Astrocyte (in vitro differentiated cells and primary cell): ENCODE results near the gene METTL27. TPM values are rescaled to one million over a fixed set of nuclear protein-coding genes. Genes with fewer than 3 reads are reported as not detected.
"Not testable (repeated sequence)": the region's sequence is repeated elsewhere in the genome, so short reads cannot be mapped to it uniquely, and the experiment has no call there.

Experiments
- DNase-seq: peaks from one replicate; pipeline ENCODE4 v3.0.0-alpha.2; 2010; ENCODE audit warnings: low read depth
- FAIRE-seq: peaks from 2 replicates; lab custom pipeline; 2011; peaks lifted over from hg19 to GRCh38; lab: Jason Lieb, UNC
- H2AFZ ChIP-seq: 2 replicates; pipeline ENCODE4 v1.6.0; 2012; ENCODE audit warnings: low read depth, low read length, inconsistent platforms
- H3K27ac ChIP-seq: 2 replicates; pipeline ENCODE4 v1.5.1; 2011; ENCODE audit warnings: low read depth, low read length, inconsistent platforms
- H3K27me3 ChIP-seq: 2 replicates; pipeline ENCODE4 v1.6.0; 2011; ENCODE audit warnings: low read length, inconsistent platforms; ENCODE audit not compliant: insufficient read depth
- H3K36me3 ChIP-seq: 2 replicates; pipeline ENCODE4 v1.5.1; 2011; ENCODE audit warnings: low read length, inconsistent platforms; ENCODE audit not compliant: insufficient read depth
- H3K4me1 ChIP-seq: 2 replicates; pipeline ENCODE4 v1.5.1; 2011; ENCODE audit warnings: low read length, inconsistent platforms; ENCODE audit not compliant: insufficient read depth
- H3K4me2 ChIP-seq: 2 replicates; pipeline ENCODE4 v1.6.0; 2012; ENCODE audit warnings: low read length, inconsistent platforms
- H3K4me3 ChIP-seq: 2 replicates; pipeline ENCODE4 v1.5.1; 2011; ENCODE audit warnings: low read depth, mild to moderate bottlenecking, low read length, inconsistent platforms; ENCODE audit not compliant: insufficient read depth
- H3K79me2 ChIP-seq: 2 replicates; pipeline ENCODE4 v1.6.0; 2012; ENCODE audit warnings: mild to moderate bottlenecking, low read length, inconsistent platforms; ENCODE audit not compliant: insufficient read depth
- H3K9ac ChIP-seq: 2 replicates; pipeline ENCODE4 v1.6.0; 2012; ENCODE audit warnings: mild to moderate bottlenecking, low read length, inconsistent platforms
- H3K9me3 ChIP-seq: 2 replicates; pipeline ENCODE4 v1.5.1; 2012; ENCODE audit warnings: low read depth, mild to moderate bottlenecking, low read length, inconsistent platforms; ENCODE audit not compliant: insufficient read depth
- H4K20me1 ChIP-seq: 2 replicates; pipeline ENCODE4 v1.6.0; 2012; ENCODE audit warnings: low read length, inconsistent platforms; ENCODE audit not compliant: insufficient read depth
- H3K27ac Mint-ChIP-seq: one replicate; pipeline ENCODE4 v1.8.0; 2021; ENCODE audit warnings: mild to moderate bottlenecking, mixed read lengths; ENCODE audit not compliant: unreplicated experiment
- H3K27me3 Mint-ChIP-seq: one replicate; pipeline ENCODE4 v1.8.0; 2021; ENCODE audit warnings: low read depth, mixed read lengths; ENCODE audit not compliant: unreplicated experiment
- H3K36me3 Mint-ChIP-seq: one replicate; pipeline ENCODE4 v1.8.0; 2021; ENCODE audit warnings: low read depth, mixed read lengths; ENCODE audit not compliant: unreplicated experiment
- H3K4me1 Mint-ChIP-seq: one replicate; pipeline ENCODE4 v1.8.0; 2021; ENCODE audit warnings: low read depth, mixed read lengths; ENCODE audit not compliant: unreplicated experiment
- H3K4me3 Mint-ChIP-seq: one replicate; pipeline ENCODE4 v1.8.0; 2021; ENCODE audit warnings: mild to moderate bottlenecking, moderate library complexity, mixed read lengths; ENCODE audit not compliant: unreplicated experiment
- H3K9me3 Mint-ChIP-seq: one replicate; pipeline ENCODE4 v1.8.0; 2021; ENCODE audit warnings: mild to moderate bottlenecking, mixed read lengths; ENCODE audit not compliant: unreplicated experiment
- EZH2 ChIP-seq: IDR thresholded peaks from 2 replicates; pipeline ENCODE4 v1.6.1; 2012; ENCODE audit warnings: mild to moderate bottlenecking, low read length, inconsistent platforms; ENCODE audit not compliant: insufficient read depth
- total RNA-seq: library from RNA; stranded (reverse); gene quantifications from 2 replicates; pipeline ENCODE4 v1.2.1, GENCODE V29; 2021
- TF ChIP-seq, protein P1 (sequence below): IDR thresholded peaks from 2 replicates; pipeline ENCODE4 v1.5.1; 2011; ENCODE audit warnings: low read depth, mild to moderate bottlenecking, inconsistent platforms, low read length, moderate library complexity; ENCODE audit not compliant: insufficient read depth

METTL27 gene
- total RNA-seq, 1 donor from 2014 or later, result 2.5 TPM

DNA sequence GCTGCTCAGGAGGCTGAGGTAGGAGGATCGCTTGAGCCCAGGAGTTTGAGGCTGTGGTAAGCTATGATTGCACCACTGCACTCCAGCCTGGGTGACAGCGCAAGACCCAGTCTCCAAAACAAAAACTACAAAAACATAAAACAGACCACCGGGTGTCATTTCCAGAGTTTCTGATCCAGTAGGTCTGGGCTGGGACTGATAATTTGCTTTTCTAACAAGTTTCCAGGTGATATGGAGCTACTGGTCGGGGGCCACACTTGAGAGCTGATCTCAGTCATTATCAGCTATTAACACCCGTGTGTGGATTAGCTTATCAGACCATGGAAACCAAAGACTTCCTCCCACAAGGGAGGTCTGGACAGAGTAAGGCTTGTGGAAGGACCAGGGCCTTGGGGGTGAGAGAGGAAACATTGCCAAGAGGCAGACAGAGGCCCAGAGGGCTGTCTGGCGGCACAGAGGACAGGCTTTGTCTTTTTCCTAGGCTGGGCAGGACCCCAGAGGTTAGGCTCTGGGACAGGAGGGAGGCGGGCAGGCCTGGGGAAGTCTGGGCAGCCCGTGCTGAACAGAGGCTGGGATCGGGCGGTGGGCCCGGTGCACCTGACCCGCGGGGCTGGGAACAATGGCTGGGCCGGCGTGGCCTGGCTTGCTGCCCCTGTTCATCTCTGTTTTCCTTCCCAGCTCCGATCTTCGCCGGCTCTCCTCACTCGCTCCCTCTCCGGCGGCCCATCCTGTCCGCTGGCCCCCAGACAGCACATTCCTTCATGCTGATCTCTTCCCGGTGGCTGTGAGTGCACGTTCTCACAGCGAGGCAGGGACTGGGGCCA is 43.9 kb upstream of the METTL27 start:
- peak overlapping the region; percentile 64 for H3K27ac ChIP-seq
- H3K36me3 Mint-ChIP-seq, result no peaks in the 10 kb centered on the region
- no peaks in the 10 kb centered on the region for H3K9me3 Mint-ChIP-seq
- peak overlapping the region; percentile 83 for H2AFZ ChIP-seq
- H3K9me3 ChIP-seq, result no peaks in the 10 kb centered on the region
- H3K36me3 ChIP-seq, result no peaks in the 10 kb centered on the region
- H3K4me2 ChIP-seq, result peak overlapping the region; percentile 59
- H3K4me3 ChIP-seq, result no peak overlapping the region
- peak; percentile 71 for DNase-seq
- H3K4me3 Mint-ChIP-seq, result peak overlapping the region; percentile 8
- peaks cover 3% of the 10 kb centered on the region for H3K4me1 Mint-ChIP-seq
- no peaks in the 10 kb centered on the region for H3K79me2 ChIP-seq
- H3K27ac Mint-ChIP-seq, result peak overlapping the region; percentile 80
- H3K27me3 ChIP-seq, result peaks cover 3% of the 10 kb centered on the region
- H3K4me1 ChIP-seq, result peaks cover 21% of the 10 kb centered on the region
- H3K9ac ChIP-seq, result peak overlapping the region; percentile 75
- no peak for TF ChIP-seq EZH2
- TF ChIP-seq, protein P1, sequence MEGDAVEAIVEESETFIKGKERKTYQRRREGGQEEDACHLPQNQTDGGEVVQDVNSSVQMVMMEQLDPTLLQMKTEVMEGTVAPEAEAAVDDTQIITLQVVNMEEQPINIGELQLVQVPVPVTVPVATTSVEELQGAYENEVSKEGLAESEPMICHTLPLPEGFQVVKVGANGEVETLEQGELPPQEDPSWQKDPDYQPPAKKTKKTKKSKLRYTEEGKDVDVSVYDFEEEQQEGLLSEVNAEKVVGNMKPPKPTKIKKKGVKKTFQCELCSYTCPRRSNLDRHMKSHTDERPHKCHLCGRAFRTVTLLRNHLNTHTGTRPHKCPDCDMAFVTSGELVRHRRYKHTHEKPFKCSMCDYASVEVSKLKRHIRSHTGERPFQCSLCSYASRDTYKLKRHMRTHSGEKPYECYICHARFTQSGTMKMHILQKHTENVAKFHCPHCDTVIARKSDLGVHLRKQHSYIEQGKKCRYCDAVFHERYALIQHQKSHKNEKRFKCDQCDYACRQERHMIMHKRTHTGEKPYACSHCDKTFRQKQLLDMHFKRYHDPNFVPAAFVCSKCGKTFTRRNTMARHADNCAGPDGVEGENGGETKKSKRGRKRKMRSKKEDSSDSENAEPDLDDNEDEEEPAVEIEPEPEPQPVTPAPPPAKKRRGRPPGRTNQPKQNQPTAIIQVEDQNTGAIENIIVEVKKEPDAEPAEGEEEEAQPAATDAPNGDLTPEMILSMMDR, result no peak
- no peaks in the 10 kb centered on the region for H4K20me1 ChIP-seq
- peaks cover 17% of the 10 kb centered on the region for H3K27me3 Mint-ChIP-seq
- no peak for FAIRE-seq

DNA sequence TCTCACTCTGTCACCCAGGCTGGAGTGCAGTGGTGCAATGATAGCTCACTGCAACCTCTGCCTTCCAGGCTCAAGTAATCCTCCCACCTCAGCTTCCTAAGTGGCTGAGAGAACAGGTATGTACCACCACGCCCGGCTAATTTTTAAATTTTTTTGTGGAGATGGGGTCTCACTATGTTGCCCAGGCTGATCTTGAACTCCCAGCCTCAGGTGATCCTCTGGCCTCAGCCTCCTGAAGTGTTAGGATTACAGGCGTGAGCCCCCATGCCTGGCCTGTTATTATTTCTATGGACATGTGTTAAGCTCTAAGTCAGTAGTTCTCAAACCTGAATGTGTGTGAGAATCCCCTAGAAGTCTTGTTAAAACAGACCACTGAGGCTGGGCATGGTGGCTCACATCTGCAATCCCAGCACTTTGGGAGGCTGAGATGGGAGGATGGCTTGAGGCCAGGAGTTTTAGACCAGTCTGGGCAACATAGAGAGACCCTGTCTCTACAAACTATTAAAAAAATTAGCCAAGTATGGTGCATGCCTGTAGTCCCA is 43.2 kb upstream of the METTL27 start:
- peaks cover 4% of the 10 kb centered on the region for H3K27me3 ChIP-seq
- Mint-ChIP-seq H3K4me3 (no peak overlapping the region), H3K4me1 (peaks cover 4% of the 10 kb centered on the region), H3K9me3 (no peaks in the 10 kb centered on the region), H3K36me3 (no peaks in the 10 kb centered on the region), H3K27me3 (peaks cover 21% of the 10 kb centered on the region), H3K27ac (no peak overlapping the region)
- H3K4me2 ChIP-seq, result no peak overlapping the region
- H3K4me3 ChIP-seq, result no peak overlapping the region
- H3K36me3 ChIP-seq, result no peaks in the 10 kb centered on the region
- FAIRE-seq, result no peak
- no peak overlapping the region for H2AFZ ChIP-seq
- H3K9me3 ChIP-seq, result no peaks in the 10 kb centered on the region
- no peak for DNase-seq
- H3K9ac ChIP-seq, result no peak overlapping the region
- no peaks in the 10 kb centered on the region for H3K79me2 ChIP-seq
- H3K27ac ChIP-seq, result no peak overlapping the region
- no peaks in the 10 kb centered on the region for H4K20me1 ChIP-seq
- TF ChIP-seq, protein P1, result no peak
- TF ChIP-seq EZH2, result no peak
- H3K4me1 ChIP-seq, result peaks cover 19% of the 10 kb centered on the region

DNA sequence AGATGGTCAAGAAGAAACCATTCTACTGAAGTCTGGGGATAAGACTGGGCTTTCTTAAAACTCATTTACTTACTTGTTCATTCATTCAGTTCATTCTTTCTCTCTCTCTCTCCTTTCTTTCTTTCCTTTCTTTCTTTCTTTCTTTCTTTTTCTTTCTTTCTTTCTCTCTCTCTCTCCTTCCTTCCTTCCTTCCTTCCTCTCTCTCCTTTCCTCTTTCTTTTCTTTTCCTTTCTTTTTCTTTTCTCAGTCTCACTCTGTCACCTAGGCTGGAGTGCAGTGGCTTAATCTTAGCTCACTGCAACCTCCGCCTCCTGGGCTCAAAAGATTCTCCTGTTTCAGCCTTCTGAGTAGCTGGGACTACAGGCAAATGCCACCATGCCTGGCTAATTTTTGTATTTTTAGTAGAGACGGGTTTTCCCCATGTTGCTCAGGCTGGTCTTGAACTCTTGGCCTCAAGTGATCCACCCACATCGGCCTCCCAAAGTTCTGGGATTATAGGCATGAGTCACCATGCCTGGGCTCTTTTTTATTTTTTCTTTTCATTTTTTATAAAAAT is 42.6 kb upstream of the METTL27 start:
- H3K4me1 ChIP-seq, result peaks cover 14% of the 10 kb centered on the region
- not testable (repeated sequence) for H3K9ac ChIP-seq, DNase-seq, H3K9me3 ChIP-seq, H3K27ac ChIP-seq, H3K27ac Mint-ChIP-seq, H3K9me3 Mint-ChIP-seq, H2AFZ ChIP-seq, H3K4me1 Mint-ChIP-seq, H3K4me2 ChIP-seq, H3K79me2 ChIP-seq, H3K4me3 ChIP-seq, FAIRE-seq, H3K27me3 ChIP-seq, H3K36me3 ChIP-seq, H3K36me3 Mint-ChIP-seq, H4K20me1 ChIP-seq
- peaks cover 25% of the 10 kb centered on the region for H3K27me3 Mint-ChIP-seq
- H3K4me3 Mint-ChIP-seq, result peak overlapping the region; percentile 40
